HCT116 (cell line): ENCODE measurements around the gene NGEF. TPM values are rescaled to one million over a fixed set of nuclear protein-coding genes. Genes with fewer than 3 reads are reported as not detected.

Source experiments
- ATAC-seq: fragments of 200-7000 bp; cut with Tn5 transposase; 2 replicates; pipeline ENCODE4 v1.9.1; 2020; ENCODE audit warnings: mild to moderate bottlenecking, moderate library complexity
- BruUV-seq: library from RNA; stranded (reverse); fragments of 400-500 nt; replicated peaks from 2 replicates; lab custom pipeline; 2021; lab: Mats Ljungman, UMichigan
- CTCF ChIA-PET: fragments of 300-600 bp; sonication (Branson Sonifier 250); formaldehyde crosslinking; loops from one replicate; lab custom pipeline; 2021; ENCODE audit warnings: antibody characterized with exemption; lab: Charles Lee
- POLR2A ChIA-PET: fragments of 300-600, 350-600 bp; sonication (Branson Sonifier 250); formaldehyde crosslinking; loops from one replicate; lab custom pipeline; 2021; ENCODE audit warnings: antibody characterized with exemption; lab: Charles Lee
- RAD21 ChIA-PET, 2 experiments: fragments of 300-600 bp; sonication (Branson Sonifier 250); formaldehyde crosslinking; loops; one replicate each; lab custom pipeline; 2023; ENCODE audit warnings: low total read pairs in 2 of 2; ENCODE audit not compliant: uncharacterized antibody in 2 of 2, unreplicated experiment in 2 of 2, low non-redundant PET in 1 of 2; lab: Charles Lee
- DNase-seq: peaks from one replicate; pipeline ENCODE4 v3.0.0-alpha.2; 2010; ENCODE audit warnings: low read depth, low spot score
- H2AFZ ChIP-seq: fragments of 200-600 bp; shearing (Covaris generic), sonication (generic); 2 replicates; pipeline ENCODE4 v1.6.1; 2017; ENCODE audit warnings: low read depth, mixed run types, mixed read lengths, antibody characterized with exemption, low read length; ENCODE audit not compliant: poor library complexity, severe bottlenecking
- H3K27ac ChIP-seq: 2 replicates; pipeline ENCODE4 v1.5.1; 2012; ENCODE audit warnings: low read depth, low read length
- H3K27me3 ChIP-seq: fragments of 200-600 bp; sonication (generic); 2 replicates; pipeline ENCODE4 v1.6.1; 2016; ENCODE audit warnings: mixed run types, low read length, mixed read lengths; ENCODE audit not compliant: insufficient read depth
- H3K36me3 ChIP-seq, 2 experiments: fragments of 200-500 bp in 1 of 2; fragments of 200-600 bp in 1 of 2; sonication (Bioruptor generic) in 1 of 2; sonication (generic) in 1 of 2; 2 replicates each; pipeline versions ENCODE4 v1.5.1 to v1.6.1; 2014 to 2016; ENCODE audit warnings: low read length in 2 of 2, inconsistent platforms in 1 of 2, mixed read lengths in 1 of 2, mixed run types in 1 of 2; ENCODE audit not compliant: insufficient read depth in 2 of 2, control insufficient read depth in 1 of 2
- H3K4me1 ChIP-seq, 2 experiments: fragments of 200-600 bp in 1 of 2; sonication (generic) in 1 of 2; 2 replicates each; pipeline versions ENCODE4 v1.5.1 to v1.6.1; 2012 to 2017; ENCODE audit warnings: low read length in 2 of 2, inconsistent platforms in 1 of 2, mild to moderate bottlenecking in 1 of 2, mixed read lengths in 1 of 2, mixed run types in 1 of 2, moderate library complexity in 1 of 2; ENCODE audit not compliant: insufficient read depth in 2 of 2, control insufficient read depth in 1 of 2
- H3K4me2 ChIP-seq: fragments of 200-600 bp; sonication (generic); 2 replicates; pipeline ENCODE4 v1.6.1; 2017; ENCODE audit warnings: mixed run types, low read length, mixed read lengths
- H3K4me3 ChIP-seq, 2 experiments: fragments of 200-600 bp in 1 of 2; sonication (generic) in 1 of 2; replicated peaks in 1 of 2; 2 replicates each; pipeline ENCODE4 v1.5.1; 2011 to 2016; ENCODE audit warnings: low read length in 2 of 2, control low read depth in 1 of 2, low read depth in 1 of 2, mild to moderate bottlenecking in 1 of 2, mixed read lengths in 1 of 2, mixed run types in 1 of 2
- H3K79me2 ChIP-seq: fragments of 200-600 bp; sonication (generic); 2 replicates; pipeline ENCODE4 v1.6.1; 2017; ENCODE audit warnings: mild to moderate bottlenecking, mixed run types, low read length, moderate library complexity, mixed read lengths; ENCODE audit not compliant: insufficient read depth
- H3K9ac ChIP-seq: fragments of 200-600 bp; sonication (generic); 2 replicates; pipeline ENCODE4 v1.6.1; 2016; ENCODE audit warnings: low read length, mixed read lengths
- H3K9me2 ChIP-seq: fragments of 200-600 bp; sonication (generic), shearing (Covaris generic); 2 replicates; pipeline ENCODE4 v1.6.1; 2017; ENCODE audit warnings: mixed run types, mild to moderate bottlenecking, moderate library complexity; ENCODE audit not compliant: insufficient read depth
- H3K9me3 ChIP-seq, 2 experiments: fragments of 200-500 bp in 1 of 2; fragments of 200-600 bp in 1 of 2; sonication (Bioruptor generic) in 1 of 2; sonication (generic) in 1 of 2; 2 replicates each; pipeline ENCODE4 v1.6.1; 2014 to 2017; ENCODE audit warnings: low read length in 2 of 2, mixed read lengths in 2 of 2, inconsistent platforms in 1 of 2, low read depth in 1 of 2, mild to moderate bottlenecking in 1 of 2, mixed run types in 1 of 2, moderate library complexity in 1 of 2; ENCODE audit not compliant: control insufficient read depth in 1 of 2, insufficient read depth in 1 of 2
- H4K20me1 ChIP-seq: fragments of 200-600 bp; sonication (generic), shearing (Covaris generic); 2 replicates; pipeline ENCODE4 v1.6.1; 2017; ENCODE audit warnings: mixed run types, mild to moderate bottlenecking, moderate library complexity; ENCODE audit not compliant: insufficient read depth
- CTCF ChIP-seq, 3 experiments: fragments of 200-600 bp in 1 of 3; sonication (generic) in 1 of 3; IDR thresholded peaks in 2 of 3; conservative IDR thresholded peaks in 1 of 3; 2 replicates each; pipeline ENCODE4 v1.5.1; 2012 to 2017; ENCODE audit warnings: low read depth in 2 of 3, low read length in 2 of 3, antibody characterized with exemption in 1 of 3, borderline replicate concordance in 1 of 3, control low read depth in 1 of 3, mild to moderate bottlenecking in 1 of 3, mixed read lengths in 1 of 3, mixed run types in 1 of 3, moderate library complexity in 1 of 3; ENCODE audit not compliant: insufficient read depth in 1 of 3
- EZH2 ChIP-seq: fragments of 200-600 bp; sonication (generic); IDR thresholded peaks from 2 replicates; pipeline ENCODE4 v1.6.1; 2017; ENCODE audit warnings: antibody characterized with exemption, mixed run types
- FOSL1 ChIP-seq: IDR thresholded peaks from 2 replicates; pipeline ENCODE4 v1.6.1; 2012; ENCODE audit warnings: low read depth
- POLR2A ChIP-seq: IDR thresholded peaks from 2 replicates; pipeline ENCODE4 v1.7.0; 2011; ENCODE audit warnings: borderline replicate concordance; ENCODE audit not compliant: insufficient read depth, insufficient read length; ENCODE audit errors: extremely low read depth
- RAD21 ChIP-seq: IDR thresholded peaks from 2 replicates; pipeline ENCODE4 v1.6.1; 2012; ENCODE audit warnings: low read depth, mild to moderate bottlenecking
- REST ChIP-seq: IDR thresholded peaks from 2 replicates; pipeline ENCODE4 v1.6.1; 2012; ENCODE audit warnings: low read depth
- TCF7L2 ChIP-seq: IDR thresholded peaks from 2 replicates; pipeline ENCODE4 v1.7.0; 2011; ENCODE audit warnings: borderline replicate concordance, inconsistent platforms; ENCODE audit not compliant: insufficient read depth, insufficient read length; ENCODE audit errors: extremely low read depth
- ZNF274 ChIP-seq: fragments of 200-500 bp; sonication (Bioruptor generic); IDR thresholded peaks from 2 replicates; pipeline ENCODE4 v1.6.1; 2014; ENCODE audit warnings: mild to moderate bottlenecking, low read depth, low read length, inconsistent platforms
- intact Hi-C: fragments of 100-400 bp; cut with micrococcal nuclease; formaldehyde crosslinking; loops from 2 replicates; pipeline ENCODE4 v1.10.0; 2022
- total RNA-seq: library from RNA; stranded (reverse); gene quantifications from one replicate; pipeline ENCODE4 v1.2.1, GENCODE V29; 2021; ENCODE audit not compliant: unreplicated experiment

NGEF gene
- total RNA-seq, 1 experiment from 2014 or later = 12.6 TPM

GRCh38 chr2:232951181-232951580, 61.9 kb downstream of the NGEF start (continued):
- TF ChIP-seq CTCF (IDR thresholded peaks at IDR 0.05 in 2 of 3, conservative IDR thresholded peaks at IDR 0.05 in 1 of 3; ENCODE audit: borderline replicate concordance in 1 of 3, insufficient read depth in 1 of 3, low read depth in 2 of 3, low read length in 2 of 3) (no peak), FOSL1 (no peak), REST (no peak), ZNF274 (no peak), TCF7L2 (no peak), EZH2 (no peak)

GRCh38 chr2:232950751-232951150, 62.3 kb downstream of the NGEF start:
- DNase-seq (no peak), ATAC-seq (no peak)
- Histone ChIP-seq H3K9me2 (no peaks in the 10 kb centered on the region), H3K4me3 (no peak overlapping the region), H4K20me1 (no peaks in the 10 kb centered on the region), H3K9ac (no peak overlapping the region), H3K9me3 (no peaks in the 10 kb centered on the region), H3K36me3 (no peaks in the 10 kb centered on the region), H2AFZ (no peak overlapping the region), H3K27ac (no peak overlapping the region), H3K27me3 (no peaks in the 10 kb centered on the region), H3K79me2 (no peaks in the 10 kb centered on the region), H3K4me1 (peaks cover 7 to 13% of the 10 kb centered on the region in 2 experiments), H3K4me2 (no peak overlapping the region)
- BruUV-seq = no TSS peak
- ChIA-PET CTCF (no interaction called here), RAD21 (no interaction called here), POLR2A (no interaction called here)
- TF ChIP-seq RAD21 = no peak
- no peak for TF ChIP-seq POLR2A
- TF ChIP-seq REST = no peak
- intact Hi-C loops = no loop called here
